Measurements from ENCODE around the gene F13A1.

The F13A1 gene

DNA sequence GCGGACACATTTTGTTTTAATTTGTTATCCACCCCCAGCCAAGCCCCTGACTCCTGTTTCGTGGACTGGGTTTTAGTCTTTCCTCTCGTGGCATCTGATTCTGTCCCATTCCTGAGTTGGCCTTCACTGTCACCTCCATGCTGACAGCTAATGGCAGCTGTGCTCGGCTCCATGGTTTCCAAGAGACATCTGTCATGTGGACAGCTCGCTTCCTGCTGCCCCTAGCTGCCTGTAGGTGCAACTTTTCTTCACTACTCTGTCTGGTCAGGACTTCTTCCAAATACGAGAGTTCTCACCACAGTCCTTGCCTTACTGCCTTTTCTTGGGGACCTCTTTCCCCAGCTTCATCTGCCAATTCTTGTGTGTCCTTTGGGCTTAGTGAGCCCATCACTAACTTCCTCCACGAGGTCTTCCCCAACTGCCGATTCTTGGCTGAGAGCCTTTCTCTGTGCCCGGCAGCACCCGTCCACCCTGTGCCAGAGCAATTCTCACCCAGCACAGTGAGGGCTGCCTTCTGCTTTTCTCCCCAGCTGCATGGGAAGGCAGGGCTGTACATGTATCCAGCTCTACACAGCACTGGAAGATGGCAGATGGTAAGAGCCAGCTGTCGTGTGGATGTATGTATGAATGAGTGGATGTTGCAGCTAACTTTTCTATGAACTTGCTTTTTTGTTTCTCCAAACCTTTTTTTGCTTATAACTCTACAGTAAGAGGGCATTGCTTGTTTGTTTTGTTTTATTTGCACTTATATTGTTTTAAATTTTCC, 140.4 kb downstream of the F13A1 start:
- no peak for DNase-seq

DNA sequence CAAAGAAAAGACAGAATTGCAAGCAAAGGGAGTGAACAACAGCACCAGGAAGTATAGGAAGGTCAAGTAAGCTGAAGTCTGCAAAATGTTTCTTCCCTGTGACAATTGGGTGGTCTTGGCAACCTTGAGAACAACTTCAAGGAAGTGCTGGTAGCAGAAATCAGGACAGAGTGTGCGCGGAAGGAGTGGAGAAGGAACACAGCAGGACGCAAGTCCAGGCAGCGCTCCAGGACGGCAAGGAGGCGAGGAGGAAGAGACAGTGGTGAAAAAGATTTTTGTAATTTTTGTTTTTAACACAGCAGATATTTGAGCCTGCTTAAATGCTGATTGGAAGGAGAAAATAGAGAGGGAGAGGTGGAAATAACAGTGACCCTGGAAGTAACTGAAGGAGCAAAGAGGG, 141.7 kb downstream of the F13A1 start:
- no peak for DNase-seq

DNA sequence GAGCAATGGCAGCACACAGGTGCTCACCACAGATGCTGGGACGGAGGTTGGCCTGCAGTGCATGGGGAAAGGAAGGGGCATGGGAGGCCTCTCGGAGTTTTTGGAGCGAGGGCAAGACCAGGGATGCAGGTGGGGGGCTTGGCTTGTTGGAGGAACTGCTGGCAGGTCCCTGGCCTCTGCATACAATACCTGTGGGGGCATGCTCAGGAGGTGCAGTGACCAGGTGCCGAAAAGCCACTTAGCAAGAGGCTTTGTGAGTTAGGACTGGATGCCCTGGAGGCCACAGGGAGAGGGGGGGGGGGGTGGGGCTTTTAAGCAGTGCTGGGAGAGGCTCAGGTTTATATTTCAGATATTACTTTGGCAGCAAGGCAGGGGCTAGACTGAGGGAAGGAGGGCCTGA, 142.7 kb downstream of the F13A1 start:
- DNase-seq, result no peak

DNA sequence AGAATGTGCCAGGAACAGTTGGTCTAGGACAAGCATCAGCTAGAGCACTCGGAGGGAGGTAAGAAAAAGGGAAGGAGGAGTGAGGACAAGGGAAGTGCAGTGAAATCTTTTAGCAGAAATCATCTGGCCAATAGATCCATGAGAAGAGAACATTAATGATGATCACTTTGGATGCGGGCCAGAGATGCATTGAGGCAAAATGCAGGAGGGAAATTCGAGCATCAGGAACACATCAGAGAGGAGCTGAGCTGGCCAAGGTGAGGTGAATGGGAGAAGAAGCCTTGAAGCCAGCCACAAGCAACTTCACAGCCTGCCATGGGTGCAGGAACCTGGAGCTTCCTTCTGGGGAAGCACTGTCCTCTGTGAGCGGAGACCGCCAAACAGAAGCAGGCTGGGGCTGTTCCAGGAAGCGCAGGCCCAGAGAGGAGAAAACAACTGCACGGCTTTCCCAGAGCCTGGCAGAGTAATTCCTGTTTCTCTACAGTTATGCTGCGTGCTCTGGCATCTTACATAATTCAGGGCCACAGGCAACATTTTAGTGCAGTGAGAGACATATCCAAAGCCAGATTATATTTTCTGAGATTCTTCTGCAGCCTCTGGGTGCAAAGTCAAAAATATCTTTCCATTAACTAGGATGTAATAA, 143.8 kb downstream of the F13A1 start:
- no peak for DNase-seq

DNA sequence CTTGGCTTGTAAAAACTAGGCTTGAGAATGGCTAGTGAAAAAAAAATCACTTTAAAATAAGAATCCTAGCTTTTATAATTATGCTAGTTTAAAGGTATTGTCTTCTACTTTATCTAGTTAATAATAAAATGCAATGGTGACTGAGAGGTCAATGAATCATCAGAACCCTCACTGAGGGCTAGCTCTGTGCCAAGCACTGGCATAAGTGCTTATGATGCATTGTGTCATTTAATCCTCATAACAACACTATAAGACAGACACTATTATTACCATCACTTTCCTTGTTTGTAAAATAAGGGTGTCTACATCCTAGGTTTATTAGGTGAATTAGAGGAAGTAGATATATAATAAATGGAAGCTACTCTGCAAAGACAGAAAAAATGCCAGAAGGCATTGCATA, 144.3 kb downstream of the F13A1 start:
- no peak for DNase-seq

DNA sequence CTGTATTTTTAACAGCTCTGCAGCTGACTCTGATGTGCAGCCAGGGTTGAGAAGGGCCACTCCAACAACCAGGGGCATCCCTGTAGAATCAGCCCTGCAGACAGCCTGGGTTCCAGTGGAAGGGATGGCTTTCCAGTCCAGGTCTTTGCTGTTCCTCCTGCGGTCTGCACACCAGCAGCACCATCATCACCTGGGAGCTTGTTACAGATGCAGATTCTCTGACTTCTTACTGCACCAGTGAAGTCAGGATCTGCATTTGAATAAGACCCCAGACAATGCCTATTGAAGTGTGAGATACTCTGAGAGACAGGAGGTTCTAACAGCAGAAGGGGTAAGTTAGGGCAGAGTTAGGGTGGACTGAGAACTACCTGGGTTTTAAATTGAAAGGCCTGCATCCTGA, 151.3 kb downstream of the F13A1 start:
- no peak for DNase-seq

DNA sequence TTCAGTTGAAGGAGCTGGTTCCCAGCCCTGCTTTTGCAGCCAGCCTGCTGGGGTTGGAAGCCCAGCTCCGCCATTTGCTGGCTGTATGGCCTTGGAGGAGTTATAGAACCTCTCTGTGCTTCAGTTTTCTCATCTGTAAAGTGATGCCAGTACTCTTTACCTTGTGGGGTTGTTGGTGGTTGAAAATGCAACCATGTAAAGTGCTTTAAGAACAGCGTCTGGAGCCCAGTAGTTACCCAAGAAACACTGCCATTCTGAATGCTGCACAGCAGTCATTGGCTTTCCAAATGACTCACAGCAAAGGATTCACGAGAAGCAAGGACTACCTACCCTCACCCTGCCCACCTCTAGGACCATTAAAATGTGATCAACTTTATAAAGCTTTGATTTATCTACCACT, 154.4 kb downstream of the F13A1 start:
- no peak for DNase-seq

DNA sequence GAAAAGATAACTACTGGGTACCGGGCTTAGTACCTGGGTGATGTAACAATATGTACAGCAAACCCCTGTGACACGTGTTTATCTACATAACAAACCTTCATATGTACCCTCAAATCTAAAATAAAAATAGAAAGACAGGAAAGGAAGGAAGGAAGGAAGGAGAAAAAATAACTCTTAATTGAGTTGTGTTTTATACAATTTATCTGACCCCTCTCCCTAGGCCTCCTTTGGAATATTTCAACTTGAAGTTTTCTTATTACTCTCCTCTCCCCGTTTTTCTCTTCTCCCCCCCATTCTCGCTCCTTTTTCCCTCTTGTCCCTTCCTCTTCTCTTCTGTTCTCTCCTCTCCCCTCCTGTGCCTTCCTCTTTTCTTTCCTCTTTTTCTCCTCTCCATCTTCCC, 156.1 kb downstream of the F13A1 start:
- DNase-seq, result no peak

DNA sequence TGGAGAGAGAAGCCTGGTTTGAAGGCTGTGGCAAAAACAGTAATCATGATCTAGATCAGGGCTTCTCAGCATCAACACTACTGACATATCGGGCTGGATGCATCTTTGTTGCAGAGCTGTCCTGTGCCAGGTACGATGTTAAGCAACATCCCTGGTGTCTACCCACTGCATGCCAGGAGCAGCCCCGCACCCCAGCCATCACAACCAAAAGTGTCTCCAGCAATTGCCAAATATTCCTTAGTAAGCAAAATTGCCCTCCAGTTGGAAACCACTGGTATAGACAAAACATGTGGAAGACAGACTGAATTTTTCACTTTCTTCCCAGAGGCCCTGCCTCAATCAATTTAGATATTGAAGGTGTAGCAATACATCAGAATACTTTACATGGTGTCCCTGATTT, 166.1 kb downstream of the F13A1 start:
- no peak for DNase-seq

DNA sequence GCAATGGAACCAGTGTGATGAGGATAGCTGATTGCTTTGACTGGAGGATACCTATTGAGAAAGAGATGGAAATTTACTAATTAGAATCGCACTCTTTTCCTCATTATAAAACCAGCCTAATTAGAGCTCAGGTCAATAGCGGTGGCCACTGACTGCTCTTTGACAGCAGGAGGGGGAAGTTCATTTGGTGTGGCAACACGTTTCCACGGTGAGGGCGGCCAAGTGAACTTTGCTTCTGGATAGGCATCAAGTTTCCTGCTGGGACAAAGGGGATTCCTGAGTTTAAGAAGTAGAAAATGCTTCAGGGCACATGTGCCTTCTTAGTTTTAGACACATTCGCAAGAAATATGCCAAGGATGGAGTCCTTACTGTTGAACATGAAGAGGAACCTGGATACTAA, 168.4 kb downstream of the F13A1 start:
- no peak for DNase-seq

DNA sequence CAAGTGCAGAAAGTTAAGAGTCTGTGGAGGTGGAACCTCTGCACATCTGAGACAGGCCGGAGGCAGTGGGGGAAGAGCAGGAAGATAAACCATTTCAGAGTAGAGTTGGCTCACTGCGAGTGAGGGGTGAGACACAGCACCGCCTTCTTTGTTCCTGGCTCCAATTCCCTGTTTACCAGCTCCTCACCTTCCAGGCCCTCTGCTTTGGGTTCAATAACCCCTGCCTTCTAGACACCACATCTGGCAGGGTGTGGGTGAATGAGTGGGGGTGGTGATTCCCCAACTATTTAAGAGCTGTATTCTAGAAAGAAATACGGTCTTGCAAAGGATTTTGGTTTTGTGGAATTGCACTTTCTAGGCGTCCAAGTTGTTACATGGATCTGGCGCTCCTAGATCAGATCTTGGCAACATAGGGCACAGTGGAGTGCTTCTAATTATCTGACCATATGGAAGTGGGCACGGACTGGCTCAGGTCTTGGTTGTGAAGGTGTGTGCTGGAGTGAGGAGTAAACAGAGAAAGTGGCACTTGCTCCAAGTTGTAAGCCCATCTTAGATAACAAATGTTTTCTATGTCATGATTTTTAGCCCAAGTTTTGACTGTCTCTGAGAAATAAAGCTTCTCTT, 172.2 kb downstream of the F13A1 start:
- no peak for DNase-seq

DNA sequence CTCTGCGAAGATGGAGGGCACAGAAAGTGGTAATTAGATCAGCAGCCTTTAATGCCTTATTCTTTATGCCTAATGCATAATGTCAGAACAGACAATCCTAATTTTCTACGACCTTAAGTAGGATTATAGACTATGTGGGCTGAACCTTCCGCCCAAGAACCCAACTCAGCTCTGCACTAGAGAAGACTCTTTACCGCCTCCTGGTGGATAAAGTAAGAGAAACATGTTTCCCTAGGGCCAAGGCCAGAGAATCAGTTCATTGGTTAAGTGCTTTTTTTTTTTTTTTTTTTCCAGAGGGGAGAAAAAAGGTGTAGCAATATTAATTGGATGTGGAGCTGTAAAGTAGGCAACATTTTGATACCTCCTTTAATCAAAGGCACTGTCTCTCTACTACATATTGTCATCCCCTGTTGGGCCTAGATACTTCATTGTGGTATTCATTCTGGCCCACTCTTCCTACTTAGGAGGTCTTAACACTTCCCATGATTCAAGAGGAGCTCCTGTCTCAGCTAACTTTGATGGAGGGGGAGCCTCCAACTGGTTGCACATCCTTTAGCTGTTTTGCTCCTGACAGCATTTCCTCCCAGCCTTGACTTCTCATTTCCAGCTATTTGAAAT, 188.9 kb downstream of the F13A1 start:
- DNase-seq, result no peak

DNA sequence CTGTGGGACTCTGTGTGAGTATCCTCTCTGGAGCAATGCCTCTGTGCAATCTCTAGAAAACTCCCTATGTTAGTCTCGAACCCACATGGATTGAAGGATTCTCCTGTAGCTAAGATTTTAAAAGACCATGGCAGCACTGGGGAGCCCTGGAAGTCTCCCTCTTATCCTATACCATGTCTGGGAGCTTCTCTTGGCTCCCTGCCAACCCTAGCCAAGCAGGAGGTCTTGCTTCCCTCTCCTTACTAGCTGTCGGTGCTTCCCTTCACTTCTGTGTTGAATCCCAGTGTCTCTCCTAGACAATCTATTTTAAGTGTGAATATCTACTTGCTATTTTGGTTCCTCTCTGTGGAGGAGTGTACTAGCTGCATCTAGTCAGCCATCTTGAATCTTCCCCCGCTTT, 195.0 kb downstream of the F13A1 start:
- DNase-seq, result no peak

DNA sequence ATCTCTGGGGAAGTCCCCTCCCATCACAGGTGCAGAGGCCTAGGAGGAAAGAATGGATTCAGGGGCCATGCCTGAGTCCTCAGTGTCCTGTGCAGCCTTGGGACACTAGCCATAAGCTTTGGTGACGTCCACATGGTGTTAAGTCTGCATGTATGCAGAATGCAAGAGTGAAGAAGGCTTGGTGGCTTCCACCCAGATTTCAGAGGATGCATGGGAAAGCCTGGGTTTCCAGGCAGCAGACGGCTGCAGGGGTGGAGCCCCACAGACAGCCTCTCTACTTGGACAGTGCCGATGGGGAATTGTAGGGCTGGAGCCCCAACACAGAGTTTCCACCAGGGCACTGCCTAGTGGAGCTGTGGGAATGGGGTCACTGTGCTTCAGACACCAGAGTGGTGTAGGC, 196.7 kb downstream of the F13A1 start:
- no peak for DNase-seq

DNA sequence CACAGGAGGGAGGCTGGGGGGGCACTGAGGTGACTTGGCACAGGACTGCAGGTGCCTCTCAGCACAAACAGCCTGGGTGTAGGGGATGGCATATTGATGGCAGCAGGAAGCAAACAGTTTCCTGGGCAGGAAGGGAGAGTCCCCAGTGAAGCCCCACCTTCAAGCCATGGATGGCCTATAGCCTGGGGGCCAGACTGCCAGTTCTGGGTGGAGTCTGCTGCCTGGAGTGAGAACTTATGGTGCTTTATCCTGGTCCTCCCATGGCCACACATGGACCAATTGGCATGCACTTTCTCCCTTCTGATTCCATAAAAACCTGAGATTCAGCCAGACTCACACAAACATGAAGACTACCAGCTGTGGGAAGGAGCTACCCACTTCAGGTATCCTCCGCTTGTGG, 198.5 kb downstream of the F13A1 start:
- no peak for DNase-seq

DNA sequence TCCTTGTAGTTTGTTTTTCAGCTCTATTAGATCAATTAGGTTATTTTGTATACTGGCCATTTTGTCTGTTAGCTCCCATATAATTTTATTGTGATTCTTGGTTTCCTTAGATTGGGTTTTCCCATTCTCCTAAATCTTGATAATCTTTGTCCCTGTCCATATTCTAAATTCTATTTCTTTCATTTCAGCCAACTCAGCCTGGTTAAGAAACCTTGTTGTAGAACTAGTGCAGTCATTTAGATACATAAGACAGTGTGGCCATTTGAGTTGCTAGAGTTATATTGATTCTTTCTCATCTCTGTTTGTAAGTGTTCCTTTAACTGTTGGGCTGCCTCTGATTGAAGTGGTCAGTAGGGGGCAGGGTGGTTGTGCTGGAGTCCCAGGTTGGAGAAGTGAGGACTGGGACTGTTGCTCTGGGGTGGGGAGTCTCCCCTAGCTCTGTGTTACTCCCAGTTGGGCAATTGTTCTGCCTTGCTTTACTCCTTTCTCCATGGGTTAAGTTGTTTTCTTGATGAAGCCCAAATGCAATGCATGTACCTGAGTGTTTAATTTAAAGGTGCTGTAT, 214.9 kb downstream of the F13A1 start:
- no peak for DNase-seq

Measured in stimulated activated CD8-positive, alpha-beta memory T cell treated with anti-CD3 and anti-CD28 coated beads, Interleukin-4, amount 100 ng/mL, for 48 hours (primary cell).